HG03565 (cell line): ENCODE measurements around the gene MNX1.

Experiments
- ATAC-seq: cut with Tn5 transposase; IDR thresholded peaks from one replicate; pipeline ENCODE4 v1.9.1; 2021; ENCODE audit warnings: mild to moderate bottlenecking, moderate library complexity; ENCODE audit not compliant: unreplicated experiment

Gene MNX1

DNA sequence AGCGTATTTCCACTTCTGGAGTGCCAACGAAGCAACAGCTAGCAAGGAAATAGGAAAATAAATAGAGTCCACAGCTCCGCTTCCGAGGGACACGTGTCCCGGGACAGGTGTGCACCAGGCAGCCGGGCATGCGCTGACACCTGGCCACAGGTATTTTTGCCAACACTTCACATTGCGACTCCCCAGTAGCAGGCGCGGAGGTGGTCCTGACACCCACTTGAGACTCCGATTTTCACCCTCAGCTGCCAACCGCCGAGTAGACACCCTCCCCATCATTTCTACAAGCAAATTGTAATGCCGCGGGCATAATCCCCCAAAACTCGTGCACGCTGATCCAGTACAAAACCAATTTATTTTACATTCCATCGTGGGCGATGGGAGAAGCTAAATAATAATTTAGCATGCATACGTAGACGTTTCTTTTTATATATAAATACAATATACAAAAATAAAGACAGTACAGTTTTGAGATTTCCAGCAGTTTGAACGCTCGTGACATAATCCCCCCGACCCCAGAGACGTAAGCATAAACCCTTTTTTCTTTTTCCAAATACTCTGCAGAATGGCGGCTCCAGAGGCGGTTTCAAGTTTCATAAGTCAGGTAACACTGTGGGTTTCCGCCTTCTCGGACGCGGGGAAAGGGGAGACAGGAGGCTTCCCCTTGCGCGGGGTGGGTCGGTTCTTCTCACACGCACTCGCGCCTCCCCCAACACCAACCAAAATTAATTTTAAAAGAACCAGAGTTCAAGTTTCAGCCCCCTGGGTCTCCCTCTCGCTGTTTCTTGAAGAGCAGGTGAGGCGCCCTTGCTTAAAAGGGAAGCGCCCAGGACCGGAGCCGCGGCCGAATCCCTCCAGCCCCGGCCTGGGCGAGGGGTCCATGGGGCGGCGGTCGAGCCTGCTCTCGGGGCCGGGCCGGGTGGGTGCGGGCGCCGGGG lies 5.7 kb downstream of the MNX1 start:
- ATAC-seq: no peak

DNA sequence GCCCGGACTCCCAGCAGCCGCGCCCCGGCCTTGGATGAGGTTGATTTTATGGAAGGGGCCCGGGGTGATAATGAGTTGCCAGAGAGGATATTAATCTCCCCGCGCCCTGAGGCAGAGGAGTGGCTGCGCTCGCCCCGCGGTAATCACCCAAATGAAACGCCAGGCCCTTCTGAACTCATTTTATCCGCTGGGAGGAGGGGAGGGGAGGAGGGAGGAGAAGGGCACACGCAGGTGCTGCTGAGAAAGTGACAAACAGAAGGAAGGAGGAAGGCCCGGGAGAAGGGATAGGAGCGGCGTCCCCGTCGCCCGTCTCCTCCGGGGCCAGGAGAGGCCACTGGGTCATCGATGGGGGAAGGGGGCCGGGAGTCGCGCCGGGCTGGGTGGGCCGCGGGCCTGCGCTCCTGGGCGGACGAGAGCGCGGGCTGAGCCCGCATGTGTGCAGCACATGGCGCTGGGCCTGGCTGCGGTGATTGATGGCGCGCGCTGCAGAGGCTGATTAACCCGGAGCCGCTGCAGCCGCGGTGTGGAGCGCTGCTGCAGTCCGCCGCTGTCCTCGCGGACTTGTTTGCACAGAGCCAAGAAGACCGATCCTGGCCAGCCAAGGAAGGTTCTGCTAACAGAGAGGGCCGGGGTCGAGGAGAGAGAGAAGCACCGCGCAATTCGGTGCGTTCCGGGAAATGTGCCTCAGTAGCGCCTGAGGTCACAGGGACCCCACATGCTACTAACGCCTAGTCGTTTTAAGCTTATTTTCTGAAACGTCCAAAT lies 6.5 kb downstream of the MNX1 start:
- no peak for ATAC-seq

DNA sequence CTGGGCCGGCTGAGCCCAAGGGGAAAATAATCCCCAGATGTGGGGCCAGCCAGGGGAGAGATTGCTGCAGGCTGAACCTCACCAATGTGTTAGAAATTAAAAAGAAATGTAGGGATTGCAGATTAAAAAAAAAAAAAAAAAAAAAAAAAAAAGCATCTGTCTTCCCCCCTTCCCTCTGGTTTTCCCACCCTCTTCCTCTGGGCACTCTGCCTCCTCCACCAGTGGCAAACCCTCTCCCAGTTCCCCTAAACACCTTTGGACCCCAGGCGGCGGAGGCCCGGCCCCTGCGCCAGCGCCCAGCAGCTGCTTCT lies 7.1 kb downstream of the MNX1 start:
- ATAC-seq: no peak

DNA sequence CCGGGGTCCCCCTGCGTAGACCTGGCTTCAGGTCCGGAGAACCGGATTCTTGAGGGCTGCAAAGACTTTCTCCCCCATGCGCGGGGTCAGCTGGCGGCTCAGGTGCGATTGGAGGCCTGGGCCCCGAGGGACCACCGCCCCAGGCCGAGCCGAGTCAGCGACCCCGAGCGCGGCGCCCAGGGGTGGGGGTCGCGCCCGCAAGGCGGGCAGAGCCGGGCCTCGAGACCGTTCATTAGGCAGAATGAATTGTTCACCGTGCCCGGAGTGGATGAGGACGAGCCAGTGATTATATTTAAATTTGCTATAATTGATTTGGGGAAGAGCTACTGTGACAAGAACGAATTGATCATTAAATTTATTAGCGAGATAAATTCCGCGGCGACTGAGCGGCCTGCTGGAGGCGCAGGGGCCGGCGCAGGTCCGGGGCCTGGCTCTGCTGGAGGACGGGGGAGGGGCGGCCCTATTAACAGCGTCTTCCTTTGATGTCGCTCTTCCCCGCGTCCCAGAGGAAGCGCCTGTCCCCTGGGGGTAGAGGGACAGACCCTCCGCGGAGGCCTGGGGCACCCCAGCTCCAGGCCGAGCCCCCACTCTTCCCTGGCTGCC lies 7.5 kb downstream of the MNX1 start:
- no peak for ATAC-seq

DNA sequence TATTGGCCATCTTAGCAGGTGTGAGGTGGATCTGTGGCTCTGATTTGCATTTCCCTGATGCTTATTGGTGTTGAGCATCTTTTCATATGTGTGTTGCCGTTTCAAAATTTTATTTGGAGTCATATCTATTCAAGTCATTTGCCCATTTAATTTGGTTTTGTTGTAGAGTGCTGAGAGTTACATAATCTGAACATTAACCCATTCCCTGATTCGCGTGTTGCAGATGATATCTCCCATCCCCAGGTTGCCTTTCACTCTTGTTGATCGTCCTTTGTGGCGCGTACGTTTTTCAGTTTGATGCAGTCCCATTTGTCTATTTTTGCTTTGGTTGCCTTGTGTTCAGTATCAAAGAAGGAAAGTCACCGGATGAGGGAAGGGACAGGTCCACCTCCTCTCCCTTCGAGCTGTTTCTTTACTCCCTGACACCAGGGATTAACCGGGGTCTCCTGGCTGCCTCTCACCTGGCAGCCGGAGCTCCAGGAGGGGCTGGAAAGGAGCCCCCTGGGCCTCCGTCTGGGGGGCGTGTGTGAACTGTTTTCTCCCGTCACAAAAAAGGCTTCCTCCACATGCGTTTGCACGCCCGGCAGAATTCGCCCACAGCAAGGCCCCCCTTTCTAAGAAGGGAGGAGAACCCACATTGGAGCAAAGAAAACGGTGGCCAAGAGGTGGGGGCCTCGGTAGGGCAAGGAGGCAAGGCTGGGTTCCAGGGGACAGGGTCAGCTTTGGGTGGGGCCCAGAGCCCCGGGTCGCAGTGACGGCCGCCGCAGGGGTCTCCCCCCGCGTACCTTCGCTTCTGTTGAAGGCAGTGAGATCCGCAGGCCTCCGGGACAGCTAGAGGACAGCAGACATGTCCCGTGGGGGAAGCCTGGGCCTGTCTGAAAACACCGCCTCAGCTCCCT lies 8.3 kb downstream of the MNX1 start:
- ATAC-seq: no peak

DNA sequence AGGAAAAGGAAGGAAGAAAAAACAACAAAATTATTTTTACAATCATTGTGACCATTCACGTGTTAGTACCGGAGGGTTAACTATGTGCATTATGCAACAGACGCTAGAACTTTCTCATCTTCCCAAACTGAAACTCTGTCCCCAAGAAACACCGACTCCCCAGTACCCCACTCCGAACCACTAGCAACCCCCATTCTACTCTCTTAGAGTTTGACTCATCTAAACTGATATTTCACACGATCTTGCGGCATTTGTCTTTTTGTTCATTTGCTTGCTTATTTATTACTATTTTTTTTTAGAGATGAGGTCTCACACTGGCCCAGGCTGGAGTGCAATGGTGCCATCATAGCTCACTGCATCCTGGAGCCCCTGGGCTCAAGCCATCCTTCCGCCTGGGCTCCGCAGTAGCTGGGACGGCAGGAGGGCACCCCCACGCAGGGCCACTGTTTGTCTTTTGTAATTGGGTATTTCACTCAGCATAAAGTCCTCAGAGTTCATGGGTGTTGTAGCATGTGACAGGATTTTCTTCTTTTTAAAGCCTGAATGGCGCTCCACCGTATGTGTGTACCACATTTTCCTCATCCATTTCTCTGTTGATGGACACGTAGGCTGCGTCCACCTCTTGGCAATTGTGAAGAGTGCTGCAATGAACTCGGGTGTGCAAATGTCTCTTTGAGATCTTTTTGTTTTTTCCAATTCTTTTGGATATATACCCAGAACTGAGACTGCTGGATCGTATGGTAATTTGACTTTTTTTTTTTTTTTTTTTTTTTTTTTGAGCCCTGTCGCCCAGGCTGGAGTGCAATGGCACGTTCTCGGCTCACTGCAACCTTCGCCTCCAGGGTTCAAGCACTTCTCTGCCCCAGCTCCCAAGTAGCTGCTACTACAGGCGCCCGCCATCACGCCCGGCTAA lies 9.5 kb downstream of the MNX1 start:
- no peak for ATAC-seq

DNA sequence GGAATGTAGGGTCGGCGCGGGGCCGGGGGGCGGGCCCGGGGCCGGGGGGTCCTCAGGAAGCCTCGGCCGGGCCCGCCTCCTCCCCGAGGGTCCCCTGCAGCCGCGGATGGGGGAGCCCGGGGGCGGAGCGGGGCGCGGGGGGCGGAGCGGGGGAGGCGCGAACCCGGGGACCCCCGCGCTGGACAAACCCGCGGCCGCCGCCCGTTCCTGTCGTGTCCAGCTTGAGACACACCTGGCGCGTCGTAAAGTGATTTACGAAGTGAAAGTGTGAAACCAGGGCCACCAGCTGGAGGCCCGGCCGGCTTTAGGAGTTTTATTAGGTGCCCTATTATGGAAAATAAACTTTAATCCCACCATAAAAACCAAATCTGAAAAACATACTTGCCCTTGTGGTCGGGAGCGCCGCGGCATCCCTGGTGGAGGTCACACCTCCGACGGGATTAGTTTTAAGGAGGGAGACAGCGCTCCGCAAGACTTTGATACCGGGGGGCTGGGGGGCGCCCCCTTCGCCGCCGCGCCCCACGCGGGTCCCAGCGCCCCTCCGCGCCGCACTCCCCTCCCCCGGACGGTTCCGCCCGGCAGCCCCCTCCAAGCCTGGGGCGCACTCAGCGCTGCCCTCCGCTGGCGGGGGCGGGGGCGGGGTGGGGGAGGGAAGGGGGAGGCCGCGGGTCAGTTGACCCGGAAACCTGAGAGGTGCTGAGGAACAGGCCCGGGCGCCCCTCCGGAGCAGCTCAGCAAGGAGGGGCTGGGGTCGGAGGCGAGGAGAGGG lies 10.3 kb downstream of the MNX1 start:
- ATAC-seq: no peak

DNA sequence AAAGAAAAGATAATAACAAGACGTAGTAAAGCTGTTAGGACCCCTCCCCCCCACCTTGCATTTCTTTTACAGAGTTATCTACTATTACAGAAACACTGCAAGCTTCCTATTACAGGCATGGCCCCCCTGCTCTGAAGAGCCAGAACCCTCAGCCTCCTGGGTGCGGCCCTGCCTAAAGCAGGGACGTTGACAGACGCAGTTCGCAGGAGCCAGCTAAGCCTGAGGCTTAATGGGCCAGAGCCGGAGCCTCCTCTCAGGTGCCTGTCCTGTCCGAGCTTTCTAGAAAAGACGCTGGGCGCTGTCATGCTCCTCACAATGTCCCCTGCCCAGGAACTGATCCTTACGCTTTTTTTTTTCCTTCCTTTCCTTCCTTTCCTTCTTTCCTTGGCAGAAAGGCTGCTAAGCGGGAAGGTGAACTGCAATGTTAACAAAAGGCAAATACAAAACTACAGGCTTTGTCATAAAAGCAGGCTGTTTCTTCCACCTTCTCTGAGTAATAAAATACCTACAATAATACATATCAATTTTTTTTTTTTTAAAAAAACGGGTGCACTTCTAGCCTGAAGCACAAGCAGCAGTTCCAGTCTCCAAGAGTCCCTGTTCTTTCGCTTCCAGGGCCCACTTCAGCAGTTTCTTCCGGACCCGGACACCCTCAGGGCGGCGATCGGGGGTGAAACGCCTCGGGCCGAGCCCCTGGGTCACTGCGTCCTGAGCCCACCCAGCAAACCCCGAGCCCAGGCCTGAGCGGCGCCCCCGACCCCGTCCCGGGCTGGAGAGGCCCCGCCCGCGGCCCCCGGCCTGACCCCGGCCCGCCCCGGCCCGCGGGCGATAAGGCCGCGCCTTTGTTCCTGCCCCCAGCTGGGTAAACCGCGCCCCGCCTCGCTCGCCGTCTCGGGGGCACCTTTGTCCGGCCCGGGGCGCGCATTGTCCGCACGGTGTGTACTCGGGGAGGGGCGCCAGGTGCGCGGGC lies 11.2 kb downstream of the MNX1 start:
- ATAC-seq: no peak

DNA sequence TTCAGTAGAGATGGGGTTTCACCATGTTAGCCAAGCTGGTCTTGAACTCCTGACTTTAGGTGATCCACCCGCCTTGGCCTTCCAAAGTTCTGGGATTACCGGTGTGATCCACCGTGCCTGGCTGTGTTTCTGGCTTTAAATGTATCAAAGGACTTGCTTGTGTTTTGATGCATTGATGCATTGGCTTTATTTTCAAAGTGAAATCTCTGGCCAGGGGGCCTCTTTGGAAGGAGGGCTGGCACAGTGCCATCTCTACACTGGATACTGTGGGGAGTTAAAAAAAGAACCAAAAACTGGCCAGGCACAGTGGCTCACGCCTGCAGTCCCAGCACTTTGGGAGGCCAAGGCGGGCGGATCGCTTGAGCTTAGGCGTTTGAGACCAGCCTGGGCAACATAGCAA lies 16.0 kb downstream of the MNX1 start:
- no peak for ATAC-seq

DNA sequence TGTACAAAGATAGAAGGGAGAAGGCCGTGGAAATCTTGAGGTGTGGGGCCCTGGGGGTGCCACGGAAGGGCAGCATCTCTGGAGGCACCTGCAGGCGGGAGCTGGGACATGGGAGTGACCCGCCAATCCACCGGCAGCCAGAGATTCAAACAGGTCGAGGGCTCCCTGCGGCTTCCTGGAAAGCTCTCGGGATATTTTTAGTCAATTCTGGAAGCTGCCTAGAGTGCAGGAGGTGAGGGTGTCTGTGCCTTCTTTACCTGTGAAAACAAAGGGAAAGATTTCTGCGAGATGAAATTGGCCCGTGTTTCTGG lies 16.6 kb downstream of the MNX1 start:
- no peak for ATAC-seq

DNA sequence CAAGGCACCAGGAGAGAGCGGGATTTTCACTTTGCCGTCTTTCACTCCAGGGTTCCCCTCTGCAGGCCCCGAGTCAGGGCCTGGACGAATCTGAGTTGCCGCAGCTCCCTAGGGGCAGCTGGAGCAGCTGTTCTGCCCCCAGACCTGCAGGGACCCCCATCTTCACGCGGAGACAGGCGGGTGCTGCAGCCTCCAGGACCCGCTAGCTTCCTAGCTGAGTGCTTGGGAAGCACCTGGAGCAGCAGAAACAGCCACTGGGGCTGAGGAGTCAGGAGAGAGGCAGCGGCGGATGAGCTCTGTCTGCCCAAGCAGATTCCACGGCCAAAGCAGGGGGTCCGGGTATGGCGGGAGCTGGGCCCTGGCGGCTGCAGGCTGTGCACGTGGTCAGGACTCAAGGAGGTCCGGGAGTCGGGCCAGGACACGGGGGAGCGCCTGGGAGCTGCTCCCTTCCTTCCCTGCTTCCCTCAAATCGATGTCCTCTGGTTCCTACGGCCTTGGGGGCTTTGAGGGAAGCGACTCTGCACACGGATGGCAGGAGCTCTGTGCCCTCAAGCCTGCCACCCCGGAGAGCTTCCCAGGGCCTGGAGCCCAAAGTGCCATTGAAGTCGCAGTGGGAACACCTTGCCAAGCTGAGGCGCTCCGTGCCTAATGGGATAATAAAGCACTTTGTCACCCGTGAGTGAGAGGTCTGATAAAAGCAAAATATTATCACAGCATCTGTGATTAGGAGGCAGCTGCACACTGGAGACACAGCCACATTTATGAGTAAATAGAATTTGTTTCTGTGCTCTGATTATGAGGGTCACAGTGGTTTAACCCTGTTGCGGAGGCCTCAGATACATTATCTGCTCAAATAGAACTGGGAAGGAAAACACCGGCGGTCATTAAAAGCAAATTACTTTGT lies 17.2 kb downstream of the MNX1 start:
- ATAC-seq: no peak

DNA sequence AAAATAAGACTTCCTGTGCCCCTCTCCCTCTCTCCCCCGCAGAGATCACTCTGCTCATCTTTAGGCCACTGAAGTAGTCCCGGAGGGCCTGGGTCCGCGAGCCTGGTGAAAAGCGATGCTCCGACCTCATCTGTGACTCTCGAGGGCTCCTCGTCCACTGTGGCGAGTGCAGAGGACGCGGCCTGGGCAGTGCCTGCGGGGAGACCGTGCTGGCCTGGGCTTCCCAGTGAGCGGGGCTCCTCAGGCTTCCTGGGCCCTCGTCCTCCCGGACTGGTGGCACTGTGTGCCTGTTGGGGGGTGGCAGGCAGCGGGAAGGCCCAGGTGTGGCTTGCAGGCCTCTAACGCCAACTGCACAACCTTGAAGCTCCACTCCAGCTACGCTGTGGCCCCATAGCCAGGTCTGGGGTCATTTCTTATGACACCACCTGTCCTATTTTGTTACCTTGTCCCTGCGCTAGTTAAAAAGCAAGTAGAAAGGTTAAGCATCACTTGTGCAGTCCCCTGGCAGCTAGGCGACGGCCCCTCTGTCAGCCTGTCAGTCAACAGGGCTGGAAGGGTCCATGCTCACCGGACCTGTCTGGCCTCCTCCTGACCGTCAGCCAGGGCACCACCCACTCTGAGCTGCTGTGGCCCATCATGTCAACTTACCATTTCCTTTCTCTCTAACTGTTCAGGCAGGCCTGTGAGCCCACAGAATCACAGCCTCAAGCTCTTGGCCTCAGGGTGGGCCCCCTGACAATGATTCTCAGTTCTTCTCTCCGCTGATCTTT lies 20.5 kb downstream of the MNX1 start:
- ATAC-seq: no peak

DNA sequence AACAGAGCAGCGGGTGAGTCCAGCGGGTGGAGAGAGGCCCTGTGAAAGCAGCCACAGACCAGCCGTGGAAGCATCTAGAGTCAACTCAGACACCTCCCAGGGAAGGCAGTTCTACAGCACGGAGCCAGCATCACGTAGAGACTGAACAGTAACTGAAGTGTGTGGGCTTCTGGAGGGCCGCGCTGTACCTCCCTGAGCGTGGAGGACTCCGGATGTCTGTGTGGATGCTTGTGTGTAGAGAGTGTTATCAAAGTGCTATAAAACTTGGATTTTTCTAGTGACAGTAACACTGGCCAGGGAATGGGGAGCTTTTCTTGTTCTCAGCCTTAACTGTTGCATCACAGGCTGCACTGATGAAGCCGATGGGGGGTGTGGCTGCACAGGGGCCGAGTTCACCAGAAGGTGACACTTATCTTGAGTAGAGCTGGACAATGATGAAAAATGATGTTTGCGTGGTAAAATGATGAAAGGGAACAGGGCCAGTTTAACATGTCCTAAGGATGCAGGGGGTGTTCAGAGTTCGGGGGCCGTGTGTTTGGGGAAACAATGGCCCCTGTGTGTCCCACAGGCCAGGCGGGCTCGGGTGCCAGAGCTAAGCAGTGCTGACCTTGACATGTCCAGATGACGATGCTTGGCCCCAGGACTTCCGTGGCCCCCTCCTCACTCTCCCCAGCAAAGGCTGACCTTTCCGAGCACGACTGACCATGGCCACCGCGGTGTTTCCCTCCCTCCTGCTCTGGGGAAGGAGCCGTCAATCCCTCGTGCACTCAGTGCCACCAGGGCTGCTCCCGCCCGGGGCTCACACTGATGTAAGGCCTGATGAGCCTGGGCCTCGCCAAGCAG lies 21.9 kb downstream of the MNX1 start:
- no peak for ATAC-seq

DNA sequence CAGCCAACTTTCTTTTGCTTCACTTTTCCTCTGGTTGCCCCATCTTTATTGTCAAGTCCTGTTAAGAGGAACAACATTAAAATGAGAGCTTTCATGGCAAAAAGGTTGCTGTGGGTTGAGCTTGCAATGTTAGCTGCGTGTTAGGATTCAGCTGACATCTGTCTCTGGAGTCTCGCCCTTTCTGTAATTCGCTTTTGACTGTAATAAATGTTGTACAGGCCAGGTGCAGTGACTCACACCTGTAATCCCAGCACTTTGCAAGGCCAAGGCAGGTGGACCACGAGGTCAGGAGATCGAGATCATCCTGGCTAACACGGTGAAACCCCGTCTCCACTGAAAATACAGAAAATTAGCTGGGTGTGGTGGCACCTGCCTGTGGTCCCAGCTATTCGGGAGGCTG lies 24.1 kb downstream of the MNX1 start:
- no peak for ATAC-seq
